Stimulated activated CD8-positive, alpha-beta memory T cell treated with anti-CD3 and anti-CD28 coated beads, Interleukin-7, amount 100 ng/mL, for 48 hours (primary cell): ENCODE measurements around the gene TBCK.

Source experiments
- DNase-seq, 2 donors: peaks; one replicate each; pipeline ENCODE4 v3.0.0-alpha.2; 2020; ENCODE audit warnings: low read depth in 1 of 2; ENCODE audit errors: extremely low read depth in 1 of 2

TBCK gene

GRCh38 chr4:105998171-105999063 is 317.6 kb downstream of the TBCK start:
- no peak for DNase-seq

DNA sequence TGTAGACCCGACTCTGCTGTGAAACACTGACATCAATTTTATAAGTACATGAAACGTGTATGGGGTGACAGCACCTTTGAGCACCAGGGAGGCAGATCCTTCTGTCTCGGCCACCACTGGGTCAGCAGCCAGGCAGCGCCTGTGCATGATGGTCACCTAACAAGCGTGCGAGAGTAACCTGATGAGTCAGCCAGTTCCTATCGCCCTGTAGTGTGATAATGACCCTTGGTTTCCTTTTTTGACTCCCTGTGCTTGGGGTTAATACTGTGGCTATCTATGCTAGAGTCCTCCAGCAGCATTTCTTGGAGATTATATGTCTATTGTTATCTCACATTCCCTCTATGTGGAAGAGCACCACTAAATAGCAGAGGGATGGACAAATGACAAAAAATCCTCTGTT is 319.2 kb downstream of the TBCK start:
- no peak for DNase-seq

DNA sequence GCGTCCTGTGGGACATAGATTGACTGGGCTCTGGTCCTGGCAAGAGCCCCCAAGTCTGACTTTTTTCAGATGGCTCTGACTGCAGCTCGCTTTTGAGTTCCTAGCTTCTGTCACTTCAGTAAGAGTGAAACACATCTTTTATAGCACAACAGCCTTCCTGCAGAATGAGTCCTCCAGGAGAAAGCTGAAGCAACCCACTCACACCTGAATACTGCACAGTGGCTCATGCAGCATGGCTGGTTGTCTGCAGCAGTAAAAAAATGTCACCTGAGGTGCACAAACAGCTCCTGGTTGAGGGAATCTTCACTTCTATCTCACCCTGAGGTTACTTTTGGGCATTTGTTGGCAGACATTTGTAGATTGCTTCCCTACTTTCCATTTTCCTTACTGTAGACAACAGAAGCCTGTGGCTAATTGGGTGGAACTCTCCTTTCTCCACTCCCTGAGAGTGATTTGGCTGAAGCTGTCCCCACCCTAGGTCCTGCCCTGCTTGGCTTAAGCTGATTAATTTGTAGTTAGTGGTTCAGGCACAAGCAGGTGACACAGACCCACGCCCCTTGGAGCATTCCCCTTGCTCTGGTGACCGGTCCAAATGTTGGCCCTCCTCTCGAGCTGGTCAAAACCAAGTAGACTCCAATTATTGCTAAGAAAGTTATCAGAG is 321.0 kb downstream of the TBCK start:
- DNase-seq, result no peak

- no peak for DNase-seq
These were observed 321.9 kb downstream of the TBCK start for GRCh38 chr4:105994061-105994460.

DNA sequence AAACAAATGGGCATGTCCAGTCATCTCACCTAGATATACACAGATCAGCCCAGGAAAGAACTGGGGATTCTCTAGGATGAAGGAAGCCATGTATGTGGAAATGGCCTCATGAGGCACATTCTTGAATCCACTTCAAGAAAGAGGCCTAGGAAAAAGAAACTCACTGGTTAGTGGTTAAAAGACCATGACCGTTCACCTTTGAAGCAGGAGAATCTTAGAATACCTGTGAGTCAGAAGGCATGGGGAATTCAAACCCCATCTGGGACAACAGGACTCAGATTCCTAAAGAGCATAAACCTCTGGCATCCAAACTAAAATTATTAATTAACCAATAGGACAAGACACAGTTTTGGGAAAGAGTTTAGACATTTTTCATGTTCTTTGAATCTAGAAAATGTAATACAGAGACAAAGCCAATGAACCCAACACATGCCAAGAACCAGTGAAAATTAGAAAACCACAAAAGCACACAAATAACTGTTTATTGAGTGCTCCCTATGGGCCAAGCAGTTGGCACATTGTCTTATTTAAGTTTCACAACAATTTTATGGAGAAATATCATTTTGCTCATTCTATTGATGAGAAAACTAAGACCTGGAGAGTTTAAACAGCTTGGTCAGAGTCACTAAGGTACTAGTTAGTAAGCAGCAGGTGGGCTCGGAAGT is 323.2 kb downstream of the TBCK start:
- DNase-seq, result no peak

GRCh38 chr4:105991726-105992125 is 324.3 kb downstream of the TBCK start:
- no peak for DNase-seq
